H7 (cell line): ENCODE data around the gene PPT2. TPM values are rescaled to one million over a fixed set of nuclear protein-coding genes. Genes with fewer than 3 reads are reported as not detected.
A peak's percentile ranks its signal among the peaks of the same experiment; 100 is the strongest.
"Not testable (repeated sequence)": the region's sequence is repeated elsewhere in the genome, so short reads cannot be mapped to it uniquely, and the experiment has no call there.

Experiments used
- DNase-seq: peaks from one replicate; pipeline ENCODE4 v3.0.0; 2012
- H3K27me3 ChIP-seq: 2 replicates; pipeline ENCODE4 v1.6.0; 2011; ENCODE audit warnings: mild to moderate bottlenecking, low read length; ENCODE audit not compliant: control insufficient read depth, insufficient read depth
- H3K36me3 ChIP-seq: replicated peaks from 2 replicates; pipeline ENCODE4 v1.5.1; 2011; ENCODE audit warnings: low read length; ENCODE audit not compliant: control insufficient read depth, insufficient read depth
- H3K4me3 ChIP-seq: 2 replicates; pipeline ENCODE4 v1.5.1; 2011; ENCODE audit warnings: low read depth, mild to moderate bottlenecking, control low read depth, low read length, moderate library complexity; ENCODE audit not compliant: insufficient read depth
- total RNA-seq: library from RNA; depleted of rRNA; stranded (reverse); fragments of >200 nt; shearing (Covaris generic); gene quantifications from 2 replicates; pipeline ENCODE4 v1.2.3, GENCODE V29; 2014

The PPT2 gene
- total RNA-seq, 1 experiment from 2014 or later = 25.5 TPM

DNA sequence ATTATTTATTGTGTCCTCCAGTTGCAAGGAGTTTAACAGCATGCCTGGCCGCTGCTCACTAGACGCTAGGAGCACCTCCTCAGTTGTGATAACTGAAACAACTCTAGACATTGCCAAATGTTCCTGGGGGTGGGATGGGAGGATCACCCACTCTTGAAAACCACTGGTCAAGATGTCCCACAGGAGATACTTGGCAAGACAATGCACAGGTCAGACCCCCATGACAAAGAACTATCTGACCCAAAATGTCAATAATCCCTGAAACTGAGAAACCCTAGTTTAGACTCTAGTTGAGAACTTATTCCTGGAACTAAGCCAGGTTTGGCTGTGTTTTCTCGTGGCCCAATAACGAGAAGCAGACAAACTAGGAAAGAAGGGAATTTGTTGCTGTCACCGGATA lies 14.4 kb upstream of the PPT2 start:
- Histone ChIP-seq H3K36me3 (no peaks in the 10 kb centered on the region), H3K27me3 (no peaks in the 10 kb centered on the region), H3K4me3 (no peak overlapping the region)
- DNase-seq = no peak

DNA sequence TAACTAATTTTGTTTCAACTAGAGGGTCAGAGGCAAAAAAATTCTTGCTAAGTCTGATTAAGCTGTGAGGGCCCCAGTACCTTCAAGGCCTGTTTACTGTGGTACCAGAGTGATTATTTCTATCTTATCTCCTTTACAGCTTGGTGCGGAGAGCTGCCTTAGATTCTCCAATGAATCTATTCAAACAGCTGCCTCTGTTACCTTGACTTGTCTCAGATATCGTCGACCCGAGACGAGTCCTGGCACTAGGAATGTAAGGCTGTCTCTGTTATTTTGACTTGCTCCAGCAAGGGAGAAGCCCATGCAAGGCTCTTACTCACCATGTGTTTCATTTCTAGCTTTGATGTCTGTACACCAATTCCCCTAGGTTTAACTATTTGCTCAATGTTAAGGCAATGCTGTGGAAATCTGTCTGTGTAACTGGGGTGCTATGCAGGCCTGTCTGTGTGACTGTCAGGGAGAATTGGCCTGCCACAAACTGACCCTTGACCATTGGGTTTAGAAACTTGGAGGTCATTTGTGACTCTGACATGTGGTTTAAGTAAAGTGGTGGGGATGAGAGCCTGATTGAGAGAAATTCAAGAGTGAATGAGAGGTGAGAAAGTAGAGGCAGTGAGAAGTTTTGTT lies 13.4 kb upstream of the PPT2 start:
- no peaks in the 10 kb centered on the region for H3K36me3 ChIP-seq

GRCh38 chr6:32144238-32144637 lies 9.7 kb upstream of the PPT2 start:
- H3K4me3 ChIP-seq, H3K36me3 ChIP-seq, DNase-seq, H3K27me3 ChIP-seq: not testable (repeated sequence)

More for the DNA sequence above, 13.4 kb upstream of the PPT2 start:
- no peak for DNase-seq
- no peak overlapping the region for H3K4me3 ChIP-seq
- H3K27me3 ChIP-seq = no peaks in the 10 kb centered on the region

GRCh38 chr6:32146287-32146686 lies 7.7 kb upstream of the PPT2 start:
- H3K36me3 ChIP-seq = no peaks in the 10 kb centered on the region
- H3K27me3 ChIP-seq = peaks cover 30% of the 10 kb centered on the region
- peak; percentile 13 for DNase-seq
- no peak overlapping the region for H3K4me3 ChIP-seq

GRCh38 chr6:32146687-32147086 lies 7.3 kb upstream of the PPT2 start:
- Histone ChIP-seq H3K4me3 (no peak overlapping the region), H3K27me3 (peaks cover 34% of the 10 kb centered on the region), H3K36me3 (no peaks in the 10 kb centered on the region)
- DNase-seq = peak; percentile 43

- Histone ChIP-seq H3K4me3 (peak overlapping the region; percentile 35; the same call in 1 of the 2 replicates), H3K27me3 (peaks cover 42% of the 10 kb centered on the region), H3K36me3 (no peaks in the 10 kb centered on the region)
- DNase-seq = no peak
Measured at GRCh38 chr6:32147401-32148132, 6.4 kb upstream of the PPT2 start.

DNA sequence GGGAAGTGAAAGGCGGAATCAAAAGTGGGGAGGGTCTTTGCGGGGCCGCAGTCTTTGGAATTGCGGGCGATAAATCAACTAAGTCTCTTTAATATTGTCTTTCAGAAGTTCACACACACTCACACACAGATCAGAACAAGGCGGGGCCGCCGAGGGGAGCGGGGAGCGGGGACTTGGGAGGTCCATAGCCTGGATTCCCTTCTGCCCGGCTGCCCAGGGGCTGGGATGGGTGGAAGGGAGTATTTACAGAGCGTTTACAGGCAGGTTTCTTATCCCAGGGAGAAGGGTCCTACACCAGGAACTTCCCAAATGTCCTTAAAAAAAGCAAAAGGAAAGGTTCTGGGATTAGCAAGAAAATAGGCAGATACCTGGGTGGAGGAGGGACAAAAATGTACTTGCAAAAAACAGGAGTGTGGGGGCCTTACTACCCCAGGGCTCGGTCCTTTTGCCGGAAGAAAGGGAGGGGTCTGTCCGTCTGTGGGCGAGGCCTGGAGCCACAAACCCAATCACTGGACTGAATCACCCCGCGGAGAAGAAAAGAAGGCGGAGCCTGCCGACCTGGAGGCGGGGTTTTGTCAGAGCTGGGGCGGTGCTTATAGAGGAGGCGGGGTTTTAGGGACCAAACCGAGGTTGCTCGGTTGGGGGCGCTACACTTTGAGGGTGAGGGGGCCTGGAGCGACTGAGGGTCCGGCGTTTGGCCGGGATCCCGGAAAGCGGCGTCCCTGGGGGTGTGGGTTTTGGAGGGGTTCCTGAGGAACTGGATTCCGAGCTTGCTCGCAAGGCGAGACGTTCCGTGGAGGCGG lies 5.5 kb upstream of the PPT2 start:
- DNase-seq = peak; percentile 83
- H3K36me3 ChIP-seq = no peaks in the 10 kb centered on the region
- H3K4me3 ChIP-seq = peak overlapping the region; percentile 57
- H3K27me3 ChIP-seq = peaks cover 48% of the 10 kb centered on the region

- DNase-seq = peak; percentile 54
- Histone ChIP-seq H3K4me3 (peak overlapping the region; percentile 57), H3K27me3 (peaks cover 48% of the 10 kb centered on the region), H3K36me3 (no peaks in the 10 kb centered on the region)
Measured at GRCh38 chr6:32149092-32149755, 4.7 kb upstream of the PPT2 start.

GRCh38 chr6:32149932-32150870 lies 3.7 kb upstream of the PPT2 start:
- Histone ChIP-seq H3K36me3 (no peaks in the 10 kb centered on the region), H3K4me3 (peak overlapping the region; percentile 57), H3K27me3 (peaks cover 48% of the 10 kb centered on the region)
- peak; percentile 85 for DNase-seq

DNA sequence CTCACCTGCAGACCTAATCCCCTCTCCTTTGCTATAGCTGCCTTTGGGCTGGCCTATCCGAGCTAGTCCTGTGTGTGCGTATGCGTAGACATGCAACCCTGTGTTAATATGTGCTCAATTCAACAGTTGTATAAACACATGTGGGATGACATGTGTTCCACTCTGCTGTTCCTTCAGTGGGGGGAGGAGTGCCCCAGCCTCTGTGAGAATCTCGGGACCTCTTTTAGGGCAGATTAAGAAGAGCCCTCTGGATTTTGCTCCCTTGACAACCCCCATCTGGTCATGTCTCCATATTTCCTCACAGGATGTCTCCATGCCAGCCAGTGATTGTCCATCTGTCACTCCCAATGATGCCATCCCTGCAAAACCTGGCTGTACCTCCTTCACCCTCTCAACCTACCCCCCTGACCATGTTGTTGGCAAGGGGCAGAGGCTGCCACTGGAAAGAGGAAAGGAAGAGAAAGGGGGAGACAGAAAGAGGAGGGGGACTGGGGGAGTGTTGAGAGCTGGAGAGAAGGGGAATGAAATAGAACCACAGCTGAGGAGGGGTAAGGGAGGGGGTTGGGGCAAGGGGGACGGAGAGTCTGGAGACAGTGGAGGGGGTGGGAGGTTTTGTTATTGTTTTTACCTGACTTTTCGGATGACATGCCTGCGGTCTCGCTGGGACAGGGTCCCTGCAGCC lies 2.6 kb upstream of the PPT2 start:
- Histone ChIP-seq H3K4me3 (peak overlapping the region; percentile 80; the same call in 1 of the 2 replicates), H3K36me3 (peaks cover 3% of the 10 kb centered on the region), H3K27me3 (peaks cover 48% of the 10 kb centered on the region)
- peak; percentile 76 for DNase-seq

GRCh38 chr6:32151863-32152768 lies 1.8 kb upstream of the PPT2 start, which contains the start of gene PRRT1:
Gene PRRT1 (minus strand): TSS chr6:32151939. CDS start chr6:32151827, 112 bp downstream.
- peak within 1 kb of the TSS; percentile 80 for H3K4me3 ChIP-seq
- DNase-seq = peak; percentile 69
- H3K36me3 ChIP-seq = peaks cover 5% of the 10 kb centered on the region
- peaks cover 48% of the 10 kb centered on the region for H3K27me3 ChIP-seq

GRCh38 chr6:32152769-32153563 lies 975 bp upstream of the PPT2 start:
- Histone ChIP-seq H3K4me3 (peak overlapping the region; percentile 80), H3K36me3 (peaks cover 10% of the 10 kb centered on the region), H3K27me3 (peaks cover 44% of the 10 kb centered on the region)
- DNase-seq = peak; percentile 85
